OCI-LY1 (cell line): ENCODE measurements around the gene C11orf98.

Source experiments
- CTCF ChIP-seq: fragments of 200-600 bp; sonication (generic), shearing (Covaris generic); IDR thresholded peaks from 2 replicates; pipeline ENCODE4 v1.5.1; 2017; ENCODE audit warnings: mild to moderate bottlenecking, antibody characterized with exemption, low read length, moderate library complexity, mixed read lengths
- EZH2 ChIP-seq: fragments of 200-600 bp; sonication (generic), shearing (Covaris generic); IDR thresholded peaks from 2 replicates; pipeline ENCODE4 v1.8.0; 2017; ENCODE audit warnings: borderline replicate concordance, mixed run types, mild to moderate bottlenecking, antibody characterized with exemption, low read length, moderate library complexity, mixed read lengths

GRCh38 chr11:62646825-62647608, 18.0 kb downstream of the C11orf98 start:
- no peak for TF ChIP-seq CTCF
- no peak for TF ChIP-seq EZH2
